Measurements from ENCODE around the gene NCOA5.
A peak's percentile ranks its signal among the peaks of the same experiment; 100 is the strongest.
"Not testable (repeated sequence)": the region's sequence is repeated elsewhere in the genome, so short reads cannot be mapped to it uniquely, and the experiment has no call there.

Gene NCOA5

GRCh38 chr20:46121184-46121930 lies 31.6 kb upstream of the NCOA5 start:
- no peak for DNase-seq

- DNase-seq, result no peak
Measured at GRCh38 chr20:46120136-46120535, 30.4 kb upstream of the NCOA5 start.

GRCh38 chr20:46119547-46119946 lies 29.8 kb upstream of the NCOA5 start:
- DNase-seq, result no peak

GRCh38 chr20:46119028-46119546 lies 29.3 kb upstream of the NCOA5 start:
- DNase-seq, result no peak

- DNase-seq, result peak in 2 of 58 donors; percentile 8 to 13
Measured at GRCh38 chr20:46118481-46119020, 28.8 kb upstream of the NCOA5 start.

GRCh38 chr20:46117704-46118467 lies 28.1 kb upstream of the NCOA5 start, which contains the start of gene CD40:
CD40 (plus strand) TSS chr20:46118314; CDS start chr20:46118344, 30 bp downstream.
- peak in 46 of 58 donors; percentile 11 to 71 (median 34) for DNase-seq

GRCh38 chr20:46114449-46114848 lies 24.7 kb upstream of the NCOA5 start:
- no peak for DNase-seq

GRCh38 chr20:46113113-46113470 lies 23.3 kb upstream of the NCOA5 start:
- no peak for DNase-seq

- DNase-seq, result no peak
Measured at GRCh38 chr20:46112430-46113112, 22.8 kb upstream of the NCOA5 start.

GRCh38 chr20:46111836-46112212 lies 22.1 kb upstream of the NCOA5 start:
- no peak for DNase-seq

GRCh38 chr20:46111028-46111835 lies 21.5 kb upstream of the NCOA5 start:
- peak in 15 of 58 donors; percentile 14 to 46 (median 19) for DNase-seq

GRCh38 chr20:46108976-46109375 lies 19.2 kb upstream of the NCOA5 start:
- no peak for DNase-seq

GRCh38 chr20:46108435-46108841 lies 18.7 kb upstream of the NCOA5 start:
- DNase-seq, result no peak

GRCh38 chr20:46107061-46107460 lies 17.3 kb upstream of the NCOA5 start:
- no peak for DNase-seq

- DNase-seq, result no peak
Measured at GRCh38 chr20:46104262-46104661, 14.5 kb upstream of the NCOA5 start.

- DNase-seq, result no peak
Measured at GRCh38 chr20:46102940-46103339, 13.2 kb upstream of the NCOA5 start.

- no peak for DNase-seq
Measured at GRCh38 chr20:46101957-46102356, 12.2 kb upstream of the NCOA5 start.

GRCh38 chr20:46100988-46101387 lies 11.2 kb upstream of the NCOA5 start:
- DNase-seq, result no peak

GRCh38 chr20:46100444-46100843 lies 10.7 kb upstream of the NCOA5 start:
- DNase-seq, result not testable (repeated sequence)

GRCh38 chr20:46099491-46100287 lies 9.9 kb upstream of the NCOA5 start:
- DNase-seq, result peak in 4 of 58 donors; percentile 4 to 10 (median 6)

Measured in anterior cingulate cortex (tissue), 58 donors.